Pulmonary artery endothelial cell (primary cell): ENCODE data around the gene GEMIN8. TPM values are rescaled to one million over a fixed set of nuclear protein-coding genes. Genes with fewer than 3 reads are reported as not detected.

Experiments used
- DNase-seq: peaks from one replicate; pipeline ENCODE4 v3.0.0-alpha.2; 2011; ENCODE audit warnings: low read depth, low spot score
- total RNA-seq: library from RNA; depleted of rRNA; stranded (reverse); fragments of >200 nt; gene quantifications from 2 replicates; pipeline ENCODE4 v1.2.3, GENCODE V29; 2014

The GEMIN8 gene, protein sequence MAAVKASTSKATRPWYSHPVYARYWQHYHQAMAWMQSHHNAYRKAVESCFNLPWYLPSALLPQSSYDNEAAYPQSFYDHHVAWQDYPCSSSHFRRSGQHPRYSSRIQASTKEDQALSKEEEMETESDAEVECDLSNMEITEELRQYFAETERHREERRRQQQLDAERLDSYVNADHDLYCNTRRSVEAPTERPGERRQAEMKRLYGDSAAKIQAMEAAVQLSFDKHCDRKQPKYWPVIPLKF
- 13.4 and 16.7 TPM in 2 replicates for total RNA-seq

DNA sequence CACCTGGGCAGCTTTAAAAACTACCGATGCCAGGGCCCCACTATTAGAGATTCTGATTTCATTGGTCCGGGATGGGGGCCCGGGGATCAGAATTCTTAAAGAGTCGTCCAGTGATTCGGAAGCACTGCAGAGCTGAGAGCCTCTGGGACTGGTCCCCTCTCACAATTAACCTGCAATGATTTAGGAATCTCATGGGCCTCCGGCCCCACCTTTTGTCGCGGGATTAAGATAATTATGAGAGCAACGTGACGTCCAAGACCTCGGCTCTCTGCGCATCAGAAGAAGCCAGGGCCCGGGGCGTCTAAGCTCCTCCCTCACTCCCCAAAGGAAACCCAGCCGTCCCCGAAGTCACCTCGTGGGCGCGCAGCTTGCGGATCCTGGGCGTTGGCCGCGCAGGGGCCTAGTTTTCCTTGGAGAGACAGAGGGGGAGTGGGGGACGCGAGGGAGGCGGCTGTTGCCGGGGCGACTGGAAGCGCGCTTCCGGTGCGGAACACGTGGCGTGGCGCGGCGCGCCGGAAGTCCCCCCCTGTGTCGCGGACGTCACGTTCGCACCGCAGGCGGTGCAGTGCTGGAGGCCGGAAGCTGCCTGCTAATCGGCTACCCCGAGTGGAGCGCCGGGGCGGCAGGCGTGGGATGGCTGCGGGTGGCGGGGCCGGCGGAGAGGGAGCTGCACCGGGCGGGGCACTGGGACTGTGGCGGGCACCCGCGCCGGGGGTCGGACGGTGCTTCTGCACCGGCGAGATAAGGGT lies at the start of gene GEMIN8:
TSS of gene GEMIN8 (minus strand) at position 468 of the 749 bp plus-strand sequence. CDS start 8,414 bp downstream, outside the sequence.
- peak; percentile 48 for DNase-seq

DNA sequence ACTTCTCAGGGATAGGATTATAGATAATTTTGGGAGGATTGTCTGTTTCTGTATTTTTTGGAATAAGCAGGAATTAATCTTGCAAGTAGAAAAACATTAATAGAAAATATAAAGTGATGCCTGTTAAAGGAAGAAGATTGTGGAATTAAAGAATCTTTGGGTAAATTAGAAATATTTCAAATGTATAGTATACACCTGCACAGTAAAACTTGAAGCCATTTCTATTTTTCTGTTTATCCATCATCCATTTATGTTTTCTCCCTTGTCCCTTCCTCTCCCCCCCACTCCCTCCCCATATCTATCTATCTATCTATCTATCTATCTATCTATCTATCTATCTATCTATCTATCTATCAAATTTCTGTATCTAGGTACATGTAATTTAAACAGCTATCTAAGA lies 46.9 kb upstream of the GEMIN8 start:
- DNase-seq = no peak

DNA sequence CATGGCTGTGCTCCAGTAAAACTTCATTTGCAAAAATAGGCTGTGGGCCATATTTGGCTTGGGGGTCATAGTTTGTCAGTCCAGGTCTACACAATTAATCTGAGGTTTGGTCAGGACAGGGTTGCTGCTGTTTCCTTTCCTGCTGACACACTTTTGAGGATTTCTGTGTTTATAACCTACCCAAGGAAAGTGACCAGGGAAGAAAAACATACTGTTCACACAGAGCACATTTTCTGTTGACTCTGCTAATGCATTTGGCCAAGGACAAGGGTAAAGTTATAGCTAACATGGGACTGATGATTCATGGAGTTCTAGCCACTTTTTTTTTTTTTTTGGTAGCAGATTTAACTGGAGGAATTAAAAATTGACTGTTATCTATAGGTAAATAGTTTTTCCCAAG lies 43.9 kb upstream of the GEMIN8 start:
- DNase-seq = no peak

GRCh38 chrX:14073071-14073470 lies 43.4 kb upstream of the GEMIN8 start:
- DNase-seq = no peak

DNA sequence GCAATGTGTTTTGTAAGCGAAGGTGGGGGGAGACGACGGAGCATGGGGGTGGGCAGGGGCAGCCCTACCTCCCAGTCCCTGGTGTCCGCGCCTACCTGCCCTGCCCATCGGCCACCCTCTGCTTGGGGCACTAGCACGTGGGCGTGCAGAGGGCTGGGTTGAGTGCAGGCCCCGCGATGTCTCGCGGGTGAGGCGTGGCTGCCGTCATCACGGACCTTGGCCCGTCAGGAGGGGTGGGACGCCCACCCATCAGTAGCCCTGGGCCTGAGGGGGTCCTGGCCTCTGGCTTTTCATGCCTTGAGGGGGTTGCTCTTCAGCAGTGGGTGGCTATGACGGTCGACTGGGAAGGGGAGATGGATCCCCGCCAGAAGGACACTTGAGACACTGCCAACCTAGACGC lies 36.1 kb upstream of the GEMIN8 start:
- no peak for DNase-seq

DNA sequence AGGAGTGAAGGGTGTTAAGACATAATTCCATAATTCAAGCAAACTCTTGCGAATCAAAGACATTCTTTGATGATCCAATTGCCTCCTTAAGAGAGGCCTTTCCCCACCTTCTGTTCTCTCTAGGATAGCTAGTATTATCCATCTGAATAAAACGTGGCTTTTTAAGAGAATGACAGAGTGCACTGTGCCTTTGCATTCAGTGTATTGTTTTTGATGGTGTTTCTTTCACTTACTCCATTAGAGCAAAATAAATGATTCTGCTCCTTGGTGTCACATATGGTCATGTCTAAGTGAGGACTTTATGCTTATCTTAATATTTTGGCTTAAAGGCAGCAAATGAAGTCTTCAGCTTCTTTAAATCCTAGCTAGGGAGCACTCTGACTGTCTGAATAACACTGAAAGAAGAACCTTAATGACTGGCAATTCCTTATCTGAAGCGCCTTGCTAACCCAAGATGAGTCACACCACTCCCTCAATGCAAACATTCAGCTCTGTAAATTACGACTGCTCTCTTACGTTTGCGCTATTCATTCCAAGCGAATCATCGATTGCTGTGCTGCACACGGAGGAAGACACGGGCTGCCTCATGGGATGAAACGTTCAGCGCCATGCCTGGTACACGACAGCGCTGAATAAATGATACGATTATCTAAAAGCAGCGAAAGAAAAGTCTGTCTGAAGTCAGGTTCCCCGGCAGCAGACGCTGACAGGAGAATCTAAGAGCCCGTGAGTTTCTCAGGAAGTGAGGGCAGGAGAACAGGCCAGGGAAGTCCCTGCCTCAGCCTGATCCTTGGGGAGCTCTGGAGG lies 35.1 kb upstream of the GEMIN8 start:
- DNase-seq = no peak

DNA sequence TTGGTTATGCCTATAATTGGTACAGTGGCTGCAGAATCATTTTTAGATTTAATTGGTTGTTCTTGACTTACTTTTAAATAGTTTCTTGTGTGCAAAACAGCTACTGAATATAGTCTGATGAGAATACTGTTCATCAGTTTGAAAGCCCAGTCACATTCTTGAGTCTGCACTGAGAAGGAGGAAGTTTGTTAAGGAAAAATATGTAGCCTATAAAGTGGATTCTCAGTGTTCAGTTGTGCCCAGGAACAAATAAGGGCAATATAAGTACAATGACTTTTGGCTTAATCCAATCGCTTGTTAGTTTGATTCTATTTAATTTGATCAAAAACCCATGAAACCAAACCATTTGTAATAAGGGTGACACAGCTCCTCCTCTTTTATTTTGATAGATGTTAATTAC lies 32.8 kb upstream of the GEMIN8 start:
- DNase-seq = no peak

- no peak for DNase-seq
Observed at GRCh38 chrX:14056206-14056605, 26.5 kb upstream of the GEMIN8 start.

- DNase-seq = no peak
Observed at GRCh38 chrX:14051416-14051815, 21.7 kb upstream of the GEMIN8 start.

DNA sequence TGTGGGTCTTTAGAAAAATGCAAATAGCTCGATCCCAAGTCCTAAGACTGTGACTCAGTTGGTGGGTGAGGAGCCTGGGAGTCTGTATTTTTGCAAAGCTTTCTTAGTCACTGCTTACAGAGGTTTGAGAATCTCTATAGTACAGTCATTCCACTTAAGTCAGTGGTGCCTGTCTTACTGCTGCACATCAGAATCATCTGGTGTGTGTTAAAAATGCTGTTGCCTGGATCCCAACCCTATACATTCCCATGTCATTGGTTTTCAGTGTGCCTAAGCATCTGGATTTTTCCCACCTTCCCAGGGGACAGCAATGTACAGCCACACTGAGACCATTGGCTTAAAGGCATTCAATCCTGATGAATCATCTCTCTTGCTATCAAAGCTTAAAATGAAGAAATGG lies 21.0 kb upstream of the GEMIN8 start:
- DNase-seq = no peak

DNA sequence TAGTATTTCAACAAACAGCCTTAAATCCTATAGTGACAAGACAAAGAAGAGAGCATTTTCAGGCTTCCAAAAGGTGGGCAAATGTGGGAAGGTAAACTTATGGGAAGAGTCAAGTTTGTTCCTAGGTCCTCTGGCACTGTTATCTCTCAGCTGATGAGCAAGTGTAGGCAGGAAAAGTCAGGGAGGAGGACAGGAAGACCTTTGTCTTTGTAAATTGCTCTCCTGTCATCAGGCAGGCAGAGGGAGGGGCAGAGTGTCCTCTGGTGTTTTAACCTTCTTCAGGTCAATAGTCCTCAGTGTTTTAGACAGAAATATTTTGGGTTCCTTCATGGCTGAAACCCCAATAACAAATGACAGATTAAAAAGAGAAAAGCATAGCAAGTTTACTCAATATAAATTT lies 13.5 kb upstream of the GEMIN8 start:
- DNase-seq = no peak

DNA sequence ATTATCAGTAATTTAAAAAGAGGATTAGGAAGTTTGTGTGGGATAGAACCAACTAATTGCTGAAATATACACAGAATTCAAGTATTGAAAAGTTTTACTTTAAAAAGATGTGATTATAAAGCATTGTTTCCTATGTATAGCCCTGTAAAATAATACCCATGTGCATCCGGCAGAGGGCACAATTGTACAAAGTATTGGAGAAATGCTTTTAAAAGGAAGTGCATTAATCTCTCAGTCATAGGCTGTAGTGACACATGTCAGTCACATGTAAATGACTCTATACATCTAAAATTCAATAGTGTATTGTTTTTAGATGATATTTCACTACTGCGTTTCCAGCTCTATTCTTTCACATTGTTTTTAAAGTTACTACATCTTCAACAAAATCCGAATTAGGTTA lies 9.7 kb upstream of the GEMIN8 start:
- DNase-seq = no peak

DNA sequence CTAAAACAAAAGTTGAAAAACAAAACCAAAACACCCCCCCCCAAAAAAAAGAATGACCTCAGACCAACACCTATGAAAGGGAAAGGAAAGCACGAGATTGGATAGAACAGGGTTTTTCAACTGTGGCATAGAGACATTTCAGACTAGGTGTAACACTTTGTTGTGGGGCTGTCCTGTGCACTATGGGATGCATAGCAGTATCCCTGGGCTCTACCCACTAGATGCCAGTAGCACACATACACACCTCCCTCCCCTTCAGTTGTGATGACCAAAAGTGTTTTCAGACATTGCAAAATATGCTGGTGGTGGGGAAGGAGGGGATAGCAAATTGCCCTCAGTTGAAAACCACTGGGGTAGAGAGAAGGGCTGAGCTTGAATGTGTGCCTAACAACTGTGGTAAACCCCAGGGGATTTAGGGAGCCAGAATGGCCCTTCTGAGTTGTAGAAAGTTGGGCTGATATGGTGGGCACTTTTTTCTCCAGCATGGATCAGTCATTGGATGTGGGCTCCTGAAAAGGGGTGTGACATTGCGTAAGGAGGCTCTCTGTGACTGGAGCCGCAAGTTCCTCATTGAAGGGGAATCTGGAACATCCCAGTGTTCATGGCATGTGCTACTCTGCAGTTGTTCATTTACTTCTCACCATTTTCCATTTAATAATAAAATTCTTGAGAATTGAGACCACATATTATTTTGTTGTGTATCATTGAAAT lies 8.8 kb upstream of the GEMIN8 start:
- DNase-seq = no peak

DNA sequence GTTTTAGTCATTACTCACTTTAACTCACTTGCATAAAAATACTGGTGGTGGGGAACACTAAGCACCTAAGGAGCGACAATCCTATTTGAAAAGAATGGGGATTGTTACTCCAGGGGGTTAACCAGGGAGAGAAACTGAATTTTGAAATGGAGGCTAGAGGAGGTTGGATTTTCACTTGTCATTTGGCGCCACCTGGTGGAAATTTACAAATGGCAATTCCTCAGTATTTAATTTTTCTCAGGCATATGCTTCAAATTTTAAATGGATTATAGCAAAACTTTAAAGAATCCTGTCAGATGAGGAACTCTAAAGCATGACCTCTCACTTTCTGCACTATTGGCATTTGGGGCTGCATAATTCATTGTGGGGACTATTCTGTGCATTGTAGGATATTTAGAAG lies 2.7 kb upstream of the GEMIN8 start:
- DNase-seq = no peak

- DNase-seq = no peak
Observed at GRCh38 chrX:14030174-14030530, 460 bp upstream of the GEMIN8 start.

DNA sequence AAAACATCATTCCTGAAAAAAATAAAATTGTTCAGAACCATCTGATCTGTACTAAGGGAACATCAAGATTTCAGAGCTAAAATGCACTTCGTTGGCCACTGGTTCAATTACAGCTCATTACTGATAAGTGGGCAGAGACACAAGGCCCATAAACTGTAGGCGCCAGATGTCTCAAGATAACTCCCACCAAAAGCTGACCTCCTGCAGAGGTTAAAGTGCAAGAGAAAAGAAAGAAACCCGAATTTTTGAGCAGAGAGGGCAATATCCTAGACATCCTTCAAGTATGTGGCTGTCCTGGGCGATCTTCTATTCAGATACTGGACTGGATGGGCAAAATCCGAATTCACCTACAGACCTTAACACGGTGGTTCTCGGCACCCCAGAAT lies 660 bp downstream of the GEMIN8 start:
- no peak for DNase-seq

GRCh38 chrX:14028473-14028872 lies 1.2 kb downstream of the GEMIN8 start:
- no peak for DNase-seq

GRCh38 chrX:14027511-14028019 lies 2.1 kb downstream of the GEMIN8 start:
- DNase-seq = peak; percentile 57

GRCh38 chrX:14027036-14027435 lies 2.7 kb downstream of the GEMIN8 start:
- DNase-seq = no peak

GRCh38 chrX:14026121-14026520 lies 3.6 kb downstream of the GEMIN8 start:
- DNase-seq = no peak

GRCh38 chrX:14022019-14022418 lies 7.7 kb downstream of the GEMIN8 start:
- DNase-seq = no peak

- no peak for DNase-seq
Observed at GRCh38 chrX:14017399-14017798, 12.3 kb downstream of the GEMIN8 start.
